GM12875 (cell line): ENCODE data around the gene LEMD1.

Source experiments
- H3K4me3 ChIP-seq: one replicate; pipeline ENCODE4 v1.5.1; 2011; ENCODE audit warnings: low read depth, low read length, control low read depth
- TF ChIP-seq, protein P1 (sequence below): IDR thresholded peaks from 2 replicates; pipeline ENCODE4 v1.5.1; 2011; ENCODE audit warnings: low read depth, mild to moderate bottlenecking, control low read depth, inconsistent platforms, low read length, moderate library complexity, borderline replicate concordance; ENCODE audit not compliant: insufficient read depth

LEMD1 gene

DNA sequence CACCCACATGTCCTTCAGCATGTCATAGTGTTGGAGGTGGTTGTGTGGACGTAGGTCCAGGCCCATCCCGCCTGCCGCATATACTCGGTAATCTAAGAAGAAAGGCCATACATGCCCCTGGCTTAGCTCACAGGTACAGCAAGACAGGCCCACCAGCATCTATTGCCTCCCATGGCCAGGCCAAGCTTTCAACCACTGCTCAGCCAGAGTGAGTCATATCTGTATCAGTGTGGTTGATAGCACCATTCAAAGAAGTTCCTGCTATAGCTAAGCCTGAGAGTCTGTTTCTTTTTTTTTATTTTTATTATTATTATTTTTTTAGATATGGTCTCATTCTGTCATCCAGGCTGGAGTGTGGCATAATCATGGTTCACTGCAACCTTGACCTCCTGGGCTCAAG, 82.1 kb downstream of the LEMD1 start:
- no peak overlapping the region for H3K4me3 ChIP-seq
- TF ChIP-seq, protein P1, sequence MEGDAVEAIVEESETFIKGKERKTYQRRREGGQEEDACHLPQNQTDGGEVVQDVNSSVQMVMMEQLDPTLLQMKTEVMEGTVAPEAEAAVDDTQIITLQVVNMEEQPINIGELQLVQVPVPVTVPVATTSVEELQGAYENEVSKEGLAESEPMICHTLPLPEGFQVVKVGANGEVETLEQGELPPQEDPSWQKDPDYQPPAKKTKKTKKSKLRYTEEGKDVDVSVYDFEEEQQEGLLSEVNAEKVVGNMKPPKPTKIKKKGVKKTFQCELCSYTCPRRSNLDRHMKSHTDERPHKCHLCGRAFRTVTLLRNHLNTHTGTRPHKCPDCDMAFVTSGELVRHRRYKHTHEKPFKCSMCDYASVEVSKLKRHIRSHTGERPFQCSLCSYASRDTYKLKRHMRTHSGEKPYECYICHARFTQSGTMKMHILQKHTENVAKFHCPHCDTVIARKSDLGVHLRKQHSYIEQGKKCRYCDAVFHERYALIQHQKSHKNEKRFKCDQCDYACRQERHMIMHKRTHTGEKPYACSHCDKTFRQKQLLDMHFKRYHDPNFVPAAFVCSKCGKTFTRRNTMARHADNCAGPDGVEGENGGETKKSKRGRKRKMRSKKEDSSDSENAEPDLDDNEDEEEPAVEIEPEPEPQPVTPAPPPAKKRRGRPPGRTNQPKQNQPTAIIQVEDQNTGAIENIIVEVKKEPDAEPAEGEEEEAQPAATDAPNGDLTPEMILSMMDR, result no peak

DNA sequence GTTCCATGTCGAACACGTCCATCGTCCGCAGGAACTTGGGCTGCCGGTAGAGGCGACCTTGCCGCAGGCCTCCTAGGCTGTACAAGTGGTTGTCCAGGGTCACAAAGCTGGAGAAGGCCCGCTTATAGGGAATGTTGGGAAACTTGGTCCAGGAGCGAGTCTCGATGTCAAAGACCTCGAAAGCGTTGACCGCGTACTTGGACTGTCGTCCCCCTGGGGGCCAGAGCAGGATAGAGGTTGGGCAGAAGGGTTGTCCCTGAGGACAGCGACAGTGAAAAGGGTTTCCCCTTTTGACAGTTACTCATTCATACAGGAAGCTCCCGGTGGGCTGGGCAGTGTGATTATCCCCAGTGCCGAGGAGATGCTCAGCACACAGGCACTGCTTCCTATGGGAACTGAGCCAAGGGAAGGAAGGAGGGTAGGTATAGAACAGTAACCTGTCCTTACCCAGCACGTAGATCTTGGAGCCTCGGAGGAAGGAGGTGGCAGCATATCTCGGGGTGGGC, 82.6 kb downstream of the LEMD1 start:
- TF ChIP-seq, protein P1, result no peak

DNA sequence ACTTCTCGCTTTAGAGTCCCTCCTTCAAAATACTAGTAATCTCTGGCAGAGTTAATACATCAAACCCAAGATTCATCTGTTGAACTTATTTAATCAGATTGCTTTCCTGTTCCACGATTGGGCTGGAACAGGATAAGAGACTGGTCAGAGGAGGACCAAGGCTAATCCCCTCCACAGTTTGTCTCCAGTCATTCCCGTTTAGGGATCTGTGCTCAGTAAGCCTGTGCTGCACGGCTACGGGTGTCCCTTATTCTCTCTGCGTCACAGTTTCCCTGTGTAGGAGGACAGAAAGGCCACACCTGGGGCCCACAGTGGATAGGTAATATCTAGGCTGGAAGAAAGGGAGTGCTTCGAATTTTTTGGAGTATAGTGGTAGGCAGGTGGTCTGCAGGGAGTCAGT, 83.8 kb downstream of the LEMD1 start:
- H3K4me3 ChIP-seq, result no peak overlapping the region
- TF ChIP-seq, protein P1, result no peak

More for the DNA sequence above, 82.6 kb downstream of the LEMD1 start:
- no peak overlapping the region for H3K4me3 ChIP-seq

DNA sequence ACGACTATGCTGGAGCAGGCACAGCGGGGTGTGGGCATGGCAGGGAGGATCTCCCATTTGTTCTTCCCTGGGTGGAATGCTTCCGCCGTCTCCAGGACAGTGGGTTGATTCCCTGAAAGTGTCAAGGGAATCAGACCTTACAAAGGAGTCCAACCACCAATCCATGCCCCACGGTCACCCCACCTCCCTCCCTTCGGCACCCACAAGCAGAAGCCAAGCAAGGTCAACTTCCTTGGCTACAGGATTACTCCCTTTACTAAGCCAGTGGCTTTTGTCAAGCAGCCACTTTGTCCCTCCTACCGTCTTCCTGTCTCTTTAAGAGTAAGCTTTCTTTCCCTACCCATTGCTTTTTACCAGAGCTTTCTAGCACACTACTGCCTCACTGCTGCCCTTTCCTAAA, 84.4 kb downstream of the LEMD1 start:
- TF ChIP-seq, protein P1, result no peak
- no peak overlapping the region for H3K4me3 ChIP-seq

DNA sequence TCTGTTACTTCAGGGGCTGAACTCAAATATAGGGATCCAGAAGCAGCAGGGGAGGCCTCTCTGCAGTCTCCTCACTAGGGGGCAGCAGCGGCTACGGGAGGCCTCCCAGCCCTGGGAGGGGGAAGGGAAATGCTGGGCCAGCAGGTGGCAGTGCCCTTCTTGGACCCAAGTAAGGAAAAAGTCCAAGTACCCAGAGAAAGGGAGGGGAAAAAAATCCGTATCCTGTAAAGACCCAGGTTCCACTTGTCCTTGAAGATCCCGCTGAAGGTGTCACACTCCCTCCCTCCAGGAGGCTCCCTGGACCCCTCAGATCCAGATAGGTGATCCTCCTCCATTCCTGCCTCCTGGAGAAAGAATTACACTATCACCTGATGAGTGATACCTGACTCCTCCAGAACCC, 86.2 kb downstream of the LEMD1 start:
- no peak overlapping the region for H3K4me3 ChIP-seq
- TF ChIP-seq, protein P1, result peak; percentile 90

DNA sequence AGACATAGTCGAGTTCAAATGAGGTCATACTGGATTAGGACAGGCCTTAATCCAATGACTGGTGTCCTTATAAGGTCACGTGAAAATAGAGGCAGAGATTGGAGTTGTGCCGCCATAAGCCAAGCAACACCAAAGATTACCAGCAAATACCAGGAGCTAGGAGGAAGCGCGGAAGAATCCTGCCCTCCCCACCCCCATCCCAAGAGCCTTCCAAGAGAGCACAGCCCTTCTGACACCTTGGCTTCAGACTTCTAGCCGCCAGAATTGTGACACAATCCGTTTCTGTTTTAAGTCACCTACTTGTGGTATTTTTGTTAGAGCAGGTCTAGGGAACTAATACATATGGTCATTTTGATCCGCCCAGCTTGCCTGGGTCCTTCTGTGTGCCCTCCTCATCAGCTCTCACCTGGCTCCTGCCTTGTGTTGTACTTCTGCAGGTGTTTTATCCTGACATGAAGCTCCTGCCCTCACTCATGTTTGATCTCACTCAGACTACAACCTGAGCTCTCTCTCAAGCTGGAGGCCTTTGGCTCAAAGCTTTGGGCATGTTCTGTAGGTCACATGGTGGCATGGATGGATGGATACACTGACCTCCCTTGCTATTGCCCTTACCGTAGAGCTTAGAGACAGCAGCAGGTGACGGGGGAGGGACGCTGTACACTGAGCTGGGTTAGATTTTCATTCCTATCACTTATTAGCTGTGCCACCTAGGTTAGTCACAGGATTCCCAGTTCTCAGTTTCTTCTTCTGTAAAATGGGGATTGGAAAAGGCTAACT, 89.7 kb downstream of the LEMD1 start:
- no peak overlapping the region for H3K4me3 ChIP-seq
- TF ChIP-seq, protein P1, result no peak
